Measurements from ENCODE around the gene DDX11. TPM values are rescaled to one million over a fixed set of nuclear protein-coding genes. Genes with fewer than 3 reads are reported as not detected.
"Not testable (repeated sequence)": the region's sequence is repeated elsewhere in the genome, so short reads cannot be mapped to it uniquely, and the experiment has no call there.

The DDX11 gene
- total and polyA plus RNA-seq, 2 donors (not counting 1 experiment from before 2014, with no cell fraction given) = 68.0 to 90.2 TPM

DNA sequence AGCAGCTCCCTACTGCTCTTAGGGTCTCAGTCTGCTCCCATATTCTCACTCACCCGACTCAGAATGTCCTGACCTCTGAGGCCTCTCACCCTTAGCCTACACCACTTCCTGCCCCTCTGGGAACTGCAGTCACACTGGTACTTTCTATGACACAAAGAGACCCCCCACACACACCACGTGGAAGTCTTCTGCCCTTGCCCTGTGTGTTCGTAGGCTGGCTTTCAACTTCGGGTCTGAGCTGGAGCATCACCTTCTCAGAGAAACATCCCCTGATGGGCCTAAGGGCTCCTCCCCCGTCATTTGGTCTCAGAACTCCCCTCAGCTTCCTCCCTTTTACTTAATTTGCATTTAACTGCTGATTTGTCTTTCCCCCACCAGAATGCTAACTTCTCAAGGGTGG is 22.0 kb upstream of the DDX11 start:
- H3K4me1 ChIP-seq (ENCODE audit: control insufficient read depth in 2 of 2, insufficient read depth in 2 of 2, low read length in 2 of 2); H3K36me3 ChIP-seq (replicated peaks in 1 of 2; ENCODE audit: control extremely low read depth in 1 of 2, control insufficient read depth in 1 of 2, extremely low read depth in 1 of 2, insufficient read depth in 2 of 2, low read length in 1 of 2); CTCF ChIA-PET; H4K20me1 ChIP-seq (ENCODE audit: control insufficient read depth, insufficient read depth, low read length, poor library complexity, severe bottlenecking); H3K9ac ChIP-seq (ENCODE audit: low read length); H3K79me2 ChIP-seq (ENCODE audit: control insufficient read depth, insufficient read depth, low read length); H2AFZ ChIP-seq (ENCODE audit: insufficient read depth, low read depth, low read length, poor library complexity, severe bottlenecking); H3K4me1 Mint-ChIP-seq; POLR2A ChIA-PET; H3K9me3 Mint-ChIP-seq (ENCODE audit: insufficient read depth); H3K27ac ChIP-seq (ENCODE audit: low read length in 2 of 2); H3K4me2 ChIP-seq (replicated peaks; ENCODE audit: low read depth, low read length, poor library complexity, severe bottlenecking); DNase-seq; H3K27me3 Mint-ChIP-seq; H3K27me3 ChIP-seq (replicated peaks in 1 of 4; ENCODE audit: control extremely low read depth in 1 of 4, control insufficient read depth in 3 of 4, insufficient read depth in 4 of 4, low read length in 3 of 4); intact Hi-C loops (cut with micrococcal nuclease); ATAC-seq (ENCODE audit: low read depth); H3K9me3 ChIP-seq (ENCODE audit: control extremely low read depth in 1 of 3, control insufficient read depth in 2 of 3, insufficient read depth in 1 of 3, low read length in 2 of 3); H3K4me3 ChIP-seq (ENCODE audit: control extremely low read depth in 1 of 5, extremely low read depth in 1 of 5, insufficient read depth in 1 of 5, low read depth in 2 of 5, low read length in 4 of 5); H3K27ac Mint-ChIP-seq; H3K4me3 Mint-ChIP-seq: not testable (repeated sequence)
- 54% methylated on average over 3 of the region's 5 CpGs for WGBS (ENCODE audit: insufficient coverage)

DNA sequence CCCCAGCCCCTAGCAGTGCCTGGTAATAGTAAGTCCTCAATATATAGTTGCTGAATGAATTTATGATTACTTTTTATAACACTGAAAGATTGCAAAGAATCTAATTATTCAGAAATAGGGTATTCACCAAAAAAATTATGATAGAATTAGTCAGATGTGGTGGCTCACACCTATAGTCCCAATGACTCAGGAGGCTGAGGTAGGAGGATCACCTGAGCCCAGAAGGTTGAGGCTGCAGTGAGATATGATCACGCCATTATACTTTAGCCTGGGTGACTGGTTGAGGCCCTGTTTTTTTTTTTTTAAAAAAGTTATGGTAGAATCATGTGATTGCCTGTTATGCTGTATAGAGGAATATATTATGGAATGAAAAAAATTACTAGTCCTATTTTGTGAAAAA is 21.5 kb upstream of the DDX11 start:
- WGBS (ENCODE audit: insufficient coverage) = no CpG with 5 or more reads among the region's 1 CpG
- H3K4me2 ChIP-seq (replicated peaks; ENCODE audit: low read depth, low read length, poor library complexity, severe bottlenecking); H3K4me1 Mint-ChIP-seq; H3K9ac ChIP-seq (ENCODE audit: low read length); DNase-seq; H2AFZ ChIP-seq (ENCODE audit: insufficient read depth, low read depth, low read length, poor library complexity, severe bottlenecking); CTCF ChIA-PET; H3K27ac ChIP-seq (ENCODE audit: low read length in 2 of 2); H3K79me2 ChIP-seq (ENCODE audit: control insufficient read depth, insufficient read depth, low read length); H3K4me3 ChIP-seq (ENCODE audit: control extremely low read depth in 1 of 5, extremely low read depth in 1 of 5, insufficient read depth in 1 of 5, low read depth in 2 of 5, low read length in 4 of 5); POLR2A ChIA-PET; H3K9me3 ChIP-seq (ENCODE audit: control extremely low read depth in 1 of 3, control insufficient read depth in 2 of 3, insufficient read depth in 1 of 3, low read length in 2 of 3); intact Hi-C loops (cut with micrococcal nuclease); H3K36me3 ChIP-seq (replicated peaks in 1 of 2; ENCODE audit: control extremely low read depth in 1 of 2, control insufficient read depth in 1 of 2, extremely low read depth in 1 of 2, insufficient read depth in 2 of 2, low read length in 1 of 2); H3K9me3 Mint-ChIP-seq (ENCODE audit: insufficient read depth); ATAC-seq (ENCODE audit: low read depth); H3K27ac Mint-ChIP-seq; H3K27me3 Mint-ChIP-seq; H3K4me1 ChIP-seq (ENCODE audit: control insufficient read depth in 2 of 2, insufficient read depth in 2 of 2, low read length in 2 of 2); H3K27me3 ChIP-seq (replicated peaks in 1 of 4; ENCODE audit: control extremely low read depth in 1 of 4, control insufficient read depth in 3 of 4, insufficient read depth in 4 of 4, low read length in 3 of 4); H4K20me1 ChIP-seq (ENCODE audit: control insufficient read depth, insufficient read depth, low read length, poor library complexity, severe bottlenecking); H3K4me3 Mint-ChIP-seq: not testable (repeated sequence)

DNA sequence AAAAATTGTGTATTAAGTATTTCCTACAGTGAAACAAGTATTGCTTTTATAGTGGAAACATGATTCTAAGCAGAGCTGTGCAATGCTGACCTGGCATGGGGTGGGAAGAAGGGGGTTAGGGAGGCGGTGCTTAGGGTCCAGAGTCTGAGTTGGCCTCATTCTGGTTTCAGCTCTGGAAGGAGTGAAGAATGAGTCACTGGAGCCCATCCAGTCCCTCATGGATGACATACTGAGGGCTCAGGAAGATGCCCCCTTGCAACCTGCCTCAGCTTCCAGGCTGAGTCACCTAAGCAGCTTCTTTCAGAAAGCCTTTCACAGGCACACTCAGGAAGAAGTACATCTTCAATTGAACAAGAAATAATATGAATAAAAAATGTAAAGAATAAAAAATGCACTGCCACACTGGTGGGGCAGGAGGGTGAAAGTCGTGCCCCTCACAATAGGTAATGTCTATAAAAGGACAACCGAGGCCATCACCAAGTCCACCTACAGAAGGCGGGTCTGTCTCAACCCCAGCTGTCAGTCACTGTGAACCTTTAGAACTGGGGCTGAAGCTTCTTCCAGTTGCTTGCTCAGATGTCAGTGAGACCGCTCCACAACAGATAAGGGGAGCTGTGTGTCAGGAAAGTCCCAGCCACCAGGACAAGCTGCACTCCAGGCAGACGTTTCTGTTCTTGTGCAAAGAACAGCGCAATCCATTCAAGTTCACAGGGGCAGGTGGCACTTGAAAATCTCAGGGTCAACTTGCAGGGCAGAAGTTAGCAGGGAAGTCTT is 20.8 kb upstream of the DDX11 start:
- H3K9me3 Mint-ChIP-seq (ENCODE audit: insufficient read depth); CTCF ChIA-PET; H3K4me3 ChIP-seq (ENCODE audit: control extremely low read depth in 1 of 5, extremely low read depth in 1 of 5, insufficient read depth in 1 of 5, low read depth in 2 of 5, low read length in 4 of 5); ATAC-seq (ENCODE audit: low read depth); H3K27me3 Mint-ChIP-seq; DNase-seq; H3K27me3 ChIP-seq (replicated peaks in 1 of 4; ENCODE audit: control extremely low read depth in 1 of 4, control insufficient read depth in 3 of 4, insufficient read depth in 4 of 4, low read length in 3 of 4); H3K4me1 Mint-ChIP-seq; H3K4me2 ChIP-seq (replicated peaks; ENCODE audit: low read depth, low read length, poor library complexity, severe bottlenecking); H3K4me3 Mint-ChIP-seq; POLR2A ChIA-PET; intact Hi-C loops (cut with micrococcal nuclease); H3K36me3 ChIP-seq (replicated peaks in 1 of 2; ENCODE audit: control extremely low read depth in 1 of 2, control insufficient read depth in 1 of 2, extremely low read depth in 1 of 2, insufficient read depth in 2 of 2, low read length in 1 of 2); H4K20me1 ChIP-seq (ENCODE audit: control insufficient read depth, insufficient read depth, low read length, poor library complexity, severe bottlenecking); H3K9me3 ChIP-seq (ENCODE audit: control extremely low read depth in 1 of 3, control insufficient read depth in 2 of 3, insufficient read depth in 1 of 3, low read length in 2 of 3); H3K27ac Mint-ChIP-seq; H3K9ac ChIP-seq (ENCODE audit: low read length); H3K4me1 ChIP-seq (ENCODE audit: control insufficient read depth in 2 of 2, insufficient read depth in 2 of 2, low read length in 2 of 2); H3K79me2 ChIP-seq (ENCODE audit: control insufficient read depth, insufficient read depth, low read length); H3K27ac ChIP-seq (ENCODE audit: low read length in 2 of 2); H2AFZ ChIP-seq (ENCODE audit: insufficient read depth, low read depth, low read length, poor library complexity, severe bottlenecking): not testable (repeated sequence)
- WGBS (ENCODE audit: insufficient coverage) = 98% methylated on average over 4 of the region's 7 CpGs

DNA sequence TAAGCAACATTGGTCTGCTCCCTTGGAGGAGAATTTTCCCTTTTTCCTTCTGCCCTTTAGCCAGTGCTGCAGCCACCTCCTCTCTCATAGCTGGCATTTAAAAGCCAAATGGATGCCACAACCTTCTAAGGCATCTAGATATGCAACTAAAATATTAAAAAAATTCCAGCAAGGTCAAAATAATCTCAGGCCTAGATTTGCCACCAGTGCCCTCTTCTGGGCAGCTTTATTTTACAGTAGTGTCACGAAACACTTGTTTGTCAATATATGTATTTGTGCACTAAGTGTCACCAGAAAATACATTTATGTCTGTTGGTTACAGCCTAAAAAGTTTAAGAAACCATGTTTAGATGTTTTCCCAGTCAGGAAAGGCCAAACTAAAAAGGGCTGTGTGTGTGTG is 19.7 kb upstream of the DDX11 start:
- H3K4me2 ChIP-seq (replicated peaks; ENCODE audit: low read depth, low read length, poor library complexity, severe bottlenecking); H3K4me1 ChIP-seq (ENCODE audit: control insufficient read depth in 2 of 2, insufficient read depth in 2 of 2, low read length in 2 of 2); H3K9me3 Mint-ChIP-seq (ENCODE audit: insufficient read depth); H3K79me2 ChIP-seq (ENCODE audit: control insufficient read depth, insufficient read depth, low read length); DNase-seq; H3K27me3 ChIP-seq (replicated peaks in 1 of 4; ENCODE audit: control extremely low read depth in 1 of 4, control insufficient read depth in 3 of 4, insufficient read depth in 4 of 4, low read length in 3 of 4); H3K4me3 ChIP-seq (ENCODE audit: control extremely low read depth in 1 of 5, extremely low read depth in 1 of 5, insufficient read depth in 1 of 5, low read depth in 2 of 5, low read length in 4 of 5); H3K4me3 Mint-ChIP-seq; H3K36me3 ChIP-seq (replicated peaks in 1 of 2; ENCODE audit: control extremely low read depth in 1 of 2, control insufficient read depth in 1 of 2, extremely low read depth in 1 of 2, insufficient read depth in 2 of 2, low read length in 1 of 2); H2AFZ ChIP-seq (ENCODE audit: insufficient read depth, low read depth, low read length, poor library complexity, severe bottlenecking); H3K27me3 Mint-ChIP-seq; H3K9me3 ChIP-seq (ENCODE audit: control extremely low read depth in 1 of 3, control insufficient read depth in 2 of 3, insufficient read depth in 1 of 3, low read length in 2 of 3); H3K4me1 Mint-ChIP-seq; intact Hi-C loops (cut with micrococcal nuclease); H4K20me1 ChIP-seq (ENCODE audit: control insufficient read depth, insufficient read depth, low read length, poor library complexity, severe bottlenecking); POLR2A ChIA-PET; ATAC-seq (ENCODE audit: low read depth); CTCF ChIA-PET; H3K9ac ChIP-seq (ENCODE audit: low read length); H3K27ac ChIP-seq (ENCODE audit: low read length in 2 of 2); H3K27ac Mint-ChIP-seq: not testable (repeated sequence)
- WGBS (ENCODE audit: insufficient coverage) = no CpG with 5 or more reads among the region's 1 CpG

All from B cell (primary cell).